HFF-Myc (cell line): ENCODE measurements around the gene FOXL1.
A peak's percentile ranks its signal among the peaks of the same experiment; 100 is the strongest.

Experiments
- DNase-seq: peaks from one replicate; pipeline ENCODE4 v3.0.0-alpha.2; 2011; ENCODE audit warnings: low read depth; ENCODE audit errors: extremely low read depth
- H3K4me3 ChIP-seq: replicated peaks from 2 replicates; pipeline ENCODE4 v1.5.1; 2011; ENCODE audit warnings: low read depth, mild to moderate bottlenecking, control low read depth, low read length
- TF ChIP-seq, protein P1 (sequence below): IDR thresholded peaks from 2 replicates; pipeline ENCODE4 v1.5.1; 2012; ENCODE audit warnings: mild to moderate bottlenecking, low read depth, low read length, control low read depth; ENCODE audit errors: missing control alignments

Gene FOXL1

DNA sequence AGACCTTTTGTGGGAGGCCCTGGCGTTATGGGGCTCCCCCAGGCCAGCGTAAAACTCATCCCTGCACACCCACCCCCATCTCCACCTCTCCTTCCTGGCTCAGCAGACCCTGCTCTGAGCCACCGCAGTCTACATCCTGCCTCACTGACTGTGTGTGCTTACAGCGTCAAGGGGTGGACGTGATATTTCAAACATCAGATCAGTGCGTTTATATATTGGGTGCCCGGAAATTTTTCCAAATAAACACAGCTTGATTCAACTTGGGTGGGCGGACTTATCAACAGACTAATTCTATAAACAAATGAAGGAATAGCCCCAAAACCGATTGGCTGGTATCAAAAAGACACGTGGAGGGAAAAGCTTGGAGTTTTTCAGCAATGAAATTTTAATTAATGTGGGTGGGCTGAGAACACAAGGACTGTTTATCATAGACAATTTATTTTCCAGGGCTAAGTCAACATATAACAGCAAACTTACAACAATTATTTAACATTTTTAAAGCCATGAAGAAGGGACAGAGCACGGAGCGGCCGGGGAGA lies at the start of gene FOXL1:
FOXL1 (plus strand) TSS at position 489 of the 539 bp plus-strand sequence. CDS start 175 bp downstream, outside the sequence.
- H3K4me3 ChIP-seq: peak within 1 kb of the TSS; percentile 64
- TF ChIP-seq, protein P1, sequence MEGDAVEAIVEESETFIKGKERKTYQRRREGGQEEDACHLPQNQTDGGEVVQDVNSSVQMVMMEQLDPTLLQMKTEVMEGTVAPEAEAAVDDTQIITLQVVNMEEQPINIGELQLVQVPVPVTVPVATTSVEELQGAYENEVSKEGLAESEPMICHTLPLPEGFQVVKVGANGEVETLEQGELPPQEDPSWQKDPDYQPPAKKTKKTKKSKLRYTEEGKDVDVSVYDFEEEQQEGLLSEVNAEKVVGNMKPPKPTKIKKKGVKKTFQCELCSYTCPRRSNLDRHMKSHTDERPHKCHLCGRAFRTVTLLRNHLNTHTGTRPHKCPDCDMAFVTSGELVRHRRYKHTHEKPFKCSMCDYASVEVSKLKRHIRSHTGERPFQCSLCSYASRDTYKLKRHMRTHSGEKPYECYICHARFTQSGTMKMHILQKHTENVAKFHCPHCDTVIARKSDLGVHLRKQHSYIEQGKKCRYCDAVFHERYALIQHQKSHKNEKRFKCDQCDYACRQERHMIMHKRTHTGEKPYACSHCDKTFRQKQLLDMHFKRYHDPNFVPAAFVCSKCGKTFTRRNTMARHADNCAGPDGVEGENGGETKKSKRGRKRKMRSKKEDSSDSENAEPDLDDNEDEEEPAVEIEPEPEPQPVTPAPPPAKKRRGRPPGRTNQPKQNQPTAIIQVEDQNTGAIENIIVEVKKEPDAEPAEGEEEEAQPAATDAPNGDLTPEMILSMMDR: no peak
- peak; percentile 82 for DNase-seq

DNA sequence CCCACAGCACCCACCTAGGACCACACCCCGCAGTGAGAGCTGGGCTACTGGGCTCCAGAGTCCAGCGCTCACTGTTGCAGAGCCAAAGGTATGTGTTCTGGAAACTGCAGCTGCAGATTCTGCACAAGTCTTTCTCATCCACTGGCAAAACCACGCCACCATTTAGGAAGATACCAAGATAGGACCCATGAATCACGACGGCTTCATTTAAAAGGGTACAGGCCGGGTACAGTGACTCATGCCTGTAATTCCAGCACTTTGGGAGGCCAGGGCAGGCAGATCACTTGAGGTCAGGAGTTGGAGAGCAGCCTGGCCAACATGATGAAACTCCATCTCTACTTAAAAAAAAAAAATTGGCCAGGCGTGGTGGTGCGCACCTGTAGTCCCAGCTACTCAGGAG lies 49.2 kb upstream of the FOXL1 start:
- H3K4me3 ChIP-seq: no peak overlapping the region
- TF ChIP-seq, protein P1: no peak
- no peak for DNase-seq

DNA sequence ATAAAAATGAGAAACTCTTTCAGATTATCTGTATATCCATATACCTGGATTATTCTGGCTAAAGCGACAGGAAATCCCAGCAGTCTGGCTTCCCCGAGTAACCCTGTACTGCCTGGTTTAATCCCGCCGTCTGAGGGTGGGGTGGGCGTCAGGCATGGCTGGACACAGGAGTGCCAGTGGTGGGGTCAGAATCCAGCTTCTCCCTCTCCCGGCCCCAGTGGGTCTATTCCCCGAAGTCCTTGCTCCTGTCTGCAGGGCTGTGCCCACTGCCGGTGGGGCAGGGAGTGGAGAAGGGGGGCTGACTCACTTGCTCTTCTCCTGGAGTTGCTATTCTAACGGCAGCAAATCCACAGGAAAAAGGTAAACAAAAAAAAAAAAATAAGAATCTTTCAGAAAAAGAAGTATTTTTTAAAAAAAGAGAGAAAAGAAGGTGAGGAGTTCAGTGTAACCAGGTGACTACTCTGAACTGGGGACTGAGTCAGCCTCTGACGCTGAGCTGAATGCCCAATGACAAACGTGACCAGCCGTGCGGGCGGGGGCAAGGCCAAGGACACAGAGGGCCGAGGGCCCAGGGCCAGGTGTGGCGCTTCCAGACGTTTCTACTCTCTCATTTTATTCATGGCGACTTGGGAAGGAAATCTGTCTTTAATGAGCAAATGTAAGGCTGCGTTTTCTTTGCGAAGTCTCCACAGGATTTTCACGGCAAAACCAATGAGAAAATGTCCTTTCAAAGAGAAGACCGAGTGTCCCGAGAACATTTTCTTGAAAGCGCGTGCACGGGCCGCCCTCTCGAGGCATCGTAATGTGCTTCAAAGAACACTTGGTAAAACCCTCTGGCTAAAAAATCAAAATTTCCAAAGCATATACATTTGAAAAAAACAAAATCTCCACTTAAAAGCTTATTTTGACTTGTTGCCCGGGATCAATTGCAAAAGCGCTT lies 47.8 kb upstream of the FOXL1 start:
- TF ChIP-seq, protein P1: no peak
- no peak overlapping the region for H3K4me3 ChIP-seq
- DNase-seq: no peak

DNA sequence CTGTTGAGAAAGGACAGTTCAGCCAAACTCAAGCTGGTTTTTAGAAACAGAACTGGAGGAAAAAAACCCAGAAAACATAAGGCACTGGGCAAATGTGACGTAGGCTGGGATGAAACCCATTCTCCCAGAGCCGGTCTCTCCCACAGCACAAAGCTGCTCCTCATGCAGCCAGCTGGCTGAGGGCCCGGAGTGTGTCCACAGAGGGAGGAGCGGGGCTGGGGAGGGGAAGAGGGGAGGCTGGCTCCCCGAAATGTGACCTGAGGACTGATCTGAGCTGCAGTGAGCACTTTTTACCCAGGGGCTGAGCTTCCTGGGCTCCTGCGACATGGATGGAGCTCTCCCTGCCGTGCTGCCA lies 47.2 kb upstream of the FOXL1 start:
- no peak overlapping the region for H3K4me3 ChIP-seq
- TF ChIP-seq, protein P1: no peak
- DNase-seq: no peak

DNA sequence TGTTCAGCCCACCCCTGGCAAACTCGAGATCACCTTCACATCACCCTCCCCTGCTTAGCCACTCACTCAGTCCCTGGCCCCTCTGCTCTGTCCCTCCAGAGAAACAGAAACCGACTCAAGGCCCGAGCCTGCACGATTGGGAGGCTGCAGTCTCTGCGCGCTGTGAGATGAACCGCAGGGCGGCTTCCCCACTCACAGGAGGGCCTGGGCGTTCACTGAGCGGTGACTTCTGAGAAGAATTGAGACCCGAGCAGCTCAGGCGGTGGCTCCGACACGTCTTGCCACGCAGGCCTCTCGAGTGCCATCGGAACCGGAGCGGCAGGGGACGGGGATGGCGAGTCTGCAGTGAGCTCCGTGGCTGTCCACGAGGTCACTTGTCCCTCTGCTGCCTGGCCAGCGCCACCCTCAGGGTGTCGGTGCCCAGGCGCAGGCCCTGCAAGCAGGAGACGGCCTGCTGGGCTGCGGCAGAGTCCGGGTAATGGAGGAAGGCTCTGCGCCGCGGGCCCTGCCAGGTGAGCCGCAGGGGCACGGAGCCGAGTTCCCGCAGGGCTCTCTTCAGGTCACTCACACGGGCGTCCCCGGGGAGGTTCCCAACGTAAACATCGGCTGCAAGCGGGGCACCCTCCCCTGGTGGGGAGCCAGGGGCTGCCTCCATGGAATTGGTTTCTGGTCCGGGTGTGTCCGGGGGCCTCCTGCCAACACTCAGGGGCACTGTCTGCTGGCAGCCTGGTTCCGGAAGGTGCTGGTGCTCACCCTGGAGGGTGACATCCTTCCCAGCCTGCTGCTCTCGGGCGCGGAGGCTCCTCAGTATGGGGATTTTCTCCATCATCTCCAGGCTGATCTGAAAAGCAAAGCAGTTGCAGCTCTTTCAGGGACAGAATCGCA lies 46.5 kb upstream of the FOXL1 start:
- H3K4me3 ChIP-seq: no peak overlapping the region
- TF ChIP-seq, protein P1: no peak
- no peak for DNase-seq

DNA sequence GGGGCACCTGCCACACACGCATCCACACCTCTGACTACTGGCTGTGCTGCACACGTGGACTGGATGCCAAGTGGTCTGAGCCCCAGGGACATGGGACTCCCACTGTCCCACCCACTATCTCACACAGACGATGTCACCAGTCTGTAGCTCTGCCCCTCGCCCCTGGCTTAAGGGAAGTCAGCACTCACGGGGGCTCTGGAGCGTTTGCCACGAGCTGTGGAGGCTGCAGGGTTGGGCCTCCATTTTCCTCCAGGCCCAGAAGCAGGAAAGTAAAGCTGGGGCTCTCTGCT lies 45.9 kb upstream of the FOXL1 start:
- TF ChIP-seq, protein P1: no peak
- no peak for DNase-seq
- no peak overlapping the region for H3K4me3 ChIP-seq
